ENCODE results near the gene WDFY4.
A peak's percentile ranks its signal among the peaks of the same experiment; 100 is the strongest.

The WDFY4 gene

GRCh38 chr10:48907730-48908129 lies 223.1 kb downstream of the WDFY4 start:
- no peak for DNase-seq (ENCODE audit: low spot score)

GRCh38 chr10:48910548-48910947 lies 225.9 kb downstream of the WDFY4 start:
- DNase-seq (ENCODE audit: low spot score), result no peak

- DNase-seq (ENCODE audit: low spot score), result no peak
Measured at GRCh38 chr10:48913674-48914073, 229.0 kb downstream of the WDFY4 start.

GRCh38 chr10:48923748-48924147 lies 239.1 kb downstream of the WDFY4 start:
- DNase-seq (ENCODE audit: low spot score), result no peak

- no peak for DNase-seq (ENCODE audit: low spot score)
Measured at GRCh38 chr10:48924988-48925387, 240.3 kb downstream of the WDFY4 start.

- DNase-seq (ENCODE audit: low spot score), result no peak
Measured at GRCh38 chr10:48926255-48926654, 241.6 kb downstream of the WDFY4 start.

GRCh38 chr10:48926764-48927540 lies 242.3 kb downstream of the WDFY4 start:
- no peak for DNase-seq (ENCODE audit: low spot score)

GRCh38 chr10:48929413-48929990 lies 244.8 kb downstream of the WDFY4 start:
- no peak for DNase-seq (ENCODE audit: low spot score)

GRCh38 chr10:48931188-48931587 lies 246.5 kb downstream of the WDFY4 start:
- no peak for DNase-seq (ENCODE audit: low spot score)

GRCh38 chr10:48932831-48933664 lies 248.4 kb downstream of the WDFY4 start:
- peak; percentile 26 for DNase-seq (ENCODE audit: low spot score)

- DNase-seq (ENCODE audit: low spot score), result no peak
Measured at GRCh38 chr10:48934672-48935501, 250.2 kb downstream of the WDFY4 start.

- DNase-seq (ENCODE audit: low spot score), result no peak
Measured at GRCh38 chr10:48935577-48935976, 250.9 kb downstream of the WDFY4 start.

GRCh38 chr10:48937796-48938195 lies 253.1 kb downstream of the WDFY4 start:
- DNase-seq (ENCODE audit: low spot score), result no peak

GRCh38 chr10:48938281-48938680 lies 253.6 kb downstream of the WDFY4 start:
- DNase-seq (ENCODE audit: low spot score), result no peak

GRCh38 chr10:48938990-48939536 lies 254.4 kb downstream of the WDFY4 start:
- DNase-seq (ENCODE audit: low spot score), result no peak

- DNase-seq (ENCODE audit: low spot score), result no peak
Measured at GRCh38 chr10:48939790-48940325, 255.2 kb downstream of the WDFY4 start, which contains the start of gene LRRC18. Gene LRRC18 (minus strand): TSS chr10:48939840. CDS start chr10:48914155, 25,685 bp downstream.

- DNase-seq (ENCODE audit: low spot score), result no peak
Measured at GRCh38 chr10:48940372-48940771, 255.7 kb downstream of the WDFY4 start.

- no peak for DNase-seq (ENCODE audit: low spot score)
Measured at GRCh38 chr10:48940958-48941357, 256.3 kb downstream of the WDFY4 start.

- DNase-seq (ENCODE audit: low spot score), result no peak
Measured at GRCh38 chr10:48941427-48942075, 256.9 kb downstream of the WDFY4 start.

- no peak for DNase-seq (ENCODE audit: low spot score)
Measured at GRCh38 chr10:48943096-48943495, 258.4 kb downstream of the WDFY4 start.

GRCh38 chr10:48944171-48944570 lies 259.5 kb downstream of the WDFY4 start:
- no peak for DNase-seq (ENCODE audit: low spot score)

Data from pons (tissue), 1 donor.